Fibroblast of the conjunctiva (primary cell): ENCODE measurements around the gene INTS7.

ENCODE experiments used
- DNase-seq: peaks from one replicate; pipeline ENCODE4 v3.0.0-alpha.2; 2010; ENCODE audit warnings: low read depth

The INTS7 gene

GRCh38 chr1:211909395-211909794 is 126.0 kb downstream of the INTS7 start:
- DNase-seq, result no peak

GRCh38 chr1:211908951-211909350 is 126.4 kb downstream of the INTS7 start:
- no peak for DNase-seq

- no peak for DNase-seq
Observed at GRCh38 chr1:211908453-211908852, 126.9 kb downstream of the INTS7 start.

GRCh38 chr1:211903490-211904245 is 131.7 kb downstream of the INTS7 start:
- DNase-seq, result no peak

- DNase-seq, result no peak
Observed at GRCh38 chr1:211902624-211903291, 132.6 kb downstream of the INTS7 start.

GRCh38 chr1:211901945-211902344 is 133.4 kb downstream of the INTS7 start:
- no peak for DNase-seq

- DNase-seq, result no peak
Observed at GRCh38 chr1:211900441-211900840, 134.9 kb downstream of the INTS7 start.

GRCh38 chr1:211896958-211897357 is 138.4 kb downstream of the INTS7 start:
- DNase-seq, result no peak

GRCh38 chr1:211895126-211895759 is 140.1 kb downstream of the INTS7 start:
- no peak for DNase-seq

GRCh38 chr1:211894312-211894711 is 141.0 kb downstream of the INTS7 start:
- no peak for DNase-seq

GRCh38 chr1:211893260-211893659 is 142.1 kb downstream of the INTS7 start:
- no peak for DNase-seq

GRCh38 chr1:211892577-211892976 is 142.8 kb downstream of the INTS7 start:
- DNase-seq, result no peak

- DNase-seq, result no peak
Observed at GRCh38 chr1:211891708-211892107, 143.6 kb downstream of the INTS7 start.
